ENCODE measurements around the gene FBL.
"Not testable (repeated sequence)": the region's sequence is repeated elsewhere in the genome, so short reads cannot be mapped to it uniquely, and the experiment has no call there.

GRCh38 chr19:39875401-39875864 lies 29.3 kb upstream of the FBL start:
- not testable (repeated sequence) for TF ChIP-seq ELK1 (IDR thresholded peaks at IDR 0.05; ENCODE audit: borderline replicate concordance, low read depth, low read length); CTCF (conservative IDR thresholded peaks at IDR 0.05; ENCODE audit: low read depth, low read length); MAZ (IDR thresholded peaks at IDR 0.05; ENCODE audit: borderline replicate concordance, low read depth, low read length)
